Keratinocyte (primary cell): Measurements from ENCODE around the gene APOA4. TPM values are rescaled to one million over a fixed set of nuclear protein-coding genes. Genes with fewer than 3 reads are reported as not detected.

Source experiments
- DNase-seq: peaks from one replicate; pipeline ENCODE4 v3.0.0-alpha.2; 2011; ENCODE audit warnings: low read depth, missing footprints, low spot score
- FAIRE-seq: peaks from 2 replicates; lab custom pipeline; 2011; peaks lifted over from hg19 to GRCh38; lab: Jason Lieb, UNC
- H2AFZ ChIP-seq: 2 replicates; pipeline ENCODE4 v1.6.0; 2012; ENCODE audit warnings: low read length, control low read depth, inconsistent platforms; ENCODE audit not compliant: control insufficient read depth
- H3K27ac ChIP-seq: 2 replicates; pipeline ENCODE4 v1.5.1; 2011; ENCODE audit warnings: low read length; ENCODE audit not compliant: control insufficient read depth, insufficient read depth
- H3K27me3 ChIP-seq: 3 replicates; pipeline ENCODE4 v1.6.0; 2011; ENCODE audit warnings: low read length; ENCODE audit not compliant: control insufficient read depth, insufficient read depth; ENCODE audit errors: extremely low read depth
- H3K36me3 ChIP-seq, 2 experiments: 2 replicates in 1 of 2; 3 replicates in 1 of 2; pipeline ENCODE4 v1.5.1; 2011; ENCODE audit warnings: low read length in 2 of 2, mild to moderate bottlenecking in 1 of 2; ENCODE audit not compliant: control insufficient read depth in 2 of 2, insufficient read depth in 2 of 2; ENCODE audit errors: extremely low read depth in 1 of 2
- H3K4me1 ChIP-seq: 3 replicates; pipeline ENCODE4 v1.5.1; 2011; ENCODE audit warnings: low read length; ENCODE audit not compliant: control insufficient read depth, insufficient read depth; ENCODE audit errors: extremely low read depth
- H3K4me2 ChIP-seq: 3 replicates; pipeline ENCODE4 v1.6.0; 2011; ENCODE audit warnings: low read depth, low read length; ENCODE audit not compliant: control insufficient read depth, insufficient read depth; ENCODE audit errors: extremely low read depth
- H3K4me3 ChIP-seq, 3 experiments: fragments of 200-600 bp in 1 of 3; sonication (generic) in 1 of 3; 2 replicates in 2 of 3; 3 replicates in 1 of 3; pipeline ENCODE4 v1.5.1; 2011 to 2016; ENCODE audit warnings: low read length in 3 of 3, mild to moderate bottlenecking in 3 of 3, control low read depth in 2 of 3, inconsistent platforms in 1 of 3, low read depth in 1 of 3, mixed read lengths in 1 of 3, mixed run types in 1 of 3, moderate library complexity in 1 of 3; ENCODE audit not compliant: control insufficient read depth in 2 of 3, insufficient read depth in 2 of 3; ENCODE audit errors: extremely low read depth in 1 of 3
- H3K79me2 ChIP-seq: 2 replicates; pipeline ENCODE4 v1.6.0; 2012; ENCODE audit warnings: low read length; ENCODE audit not compliant: control insufficient read depth, insufficient read depth
- H3K9ac ChIP-seq: 3 replicates; pipeline ENCODE4 v1.6.0; 2011; ENCODE audit warnings: low read length; ENCODE audit not compliant: control insufficient read depth, insufficient read depth; ENCODE audit errors: extremely low read depth
- H3K9me1 ChIP-seq: 3 replicates; pipeline ENCODE4 v1.6.0; 2011; ENCODE audit warnings: low read length; ENCODE audit not compliant: control insufficient read depth, insufficient read depth; ENCODE audit errors: extremely low read depth
- H3K9me3 ChIP-seq: 2 replicates; pipeline ENCODE4 v1.5.1; 2012; ENCODE audit warnings: low read depth, low read length; ENCODE audit not compliant: control insufficient read depth
- H4K20me1 ChIP-seq: 3 replicates; pipeline ENCODE4 v1.6.0; 2011; ENCODE audit warnings: low read length; ENCODE audit not compliant: control insufficient read depth, insufficient read depth; ENCODE audit errors: extremely low read depth
- EZH2 ChIP-seq: IDR thresholded peaks from one replicate; pipeline ENCODE4 v1.6.1; 2012; ENCODE audit warnings: inconsistent platforms, mild to moderate bottlenecking, low read length, moderate library complexity
- dilution Hi-C: fragments of 300-500 bp; cut with MboI; formaldehyde crosslinking; loops from one replicate; pipeline ENCODE4 v1.7.0; 2020; ENCODE audit warnings: low sequenced_read_pairs; ENCODE audit not compliant: extremely low pct_ligation_motif_present
- polyA plus RNA-seq, 5 experiments: library from polyadenylated mRNA; depleted of rRNA in 3 of 5; stranded (reverse) in 3 of 5; stranded (forward) in 1 of 5; unstranded in 1 of 5; fragments of >200 nt; gene quantifications; 1 replicate in 1 of 5; 2 replicates in 3 of 5; 3 replicates in 1 of 5; pipeline versions ENCODE4 v1.2.1 to v1.2.3, GENCODE V29; 2011 to 2012; ENCODE audit warnings: missing spikeins in 2 of 5, low read depth in 1 of 5, low replicate concordance in 1 of 5
- TF ChIP-seq, protein P1 (sequence below), 3 experiments: IDR thresholded peaks in 1 of 3; conservative IDR thresholded peaks in 1 of 3; optimal IDR thresholded peaks in 1 of 3; 2 replicates in 2 of 3; 3 replicates in 1 of 3; pipeline versions ENCODE3 to v1.5.1; 2011; ENCODE audit warnings: low read length in 3 of 3, mild to moderate bottlenecking in 3 of 3, moderate library complexity in 2 of 3, control low read depth in 1 of 3, inconsistent platforms in 1 of 3; ENCODE audit not compliant: insufficient read depth in 2 of 3; ENCODE audit errors: extremely low read depth in 1 of 3

Gene APOA4
- polyA plus RNA-seq, 1 donor (not counting 4 experiments of a cell fraction or from before 2014, with no cell fraction given) = not detected

- Histone ChIP-seq H3K9me3 (no peaks in the 10 kb centered on the region), H3K9me1 (no peaks in the 10 kb centered on the region), H3K79me2 (no peaks in the 10 kb centered on the region), H3K4me1 (peaks cover 31% of the 10 kb centered on the region), H3K27ac (peak overlapping the region; percentile 6), H3K27me3 (no peaks in the 10 kb centered on the region), H3K9ac (no peak overlapping the region), H2AFZ (no peak overlapping the region), H4K20me1 (no peaks in the 10 kb centered on the region), H3K4me2 (no peak overlapping the region), H3K36me3 (peaks cover 13 to 32% of the 10 kb centered on the region in 2 experiments), H3K4me3 (no peak overlapping the region)
- no peak for FAIRE-seq
- dilution Hi-C loops = no loop called here
- no peak for TF ChIP-seq EZH2
- TF ChIP-seq, protein P1, sequence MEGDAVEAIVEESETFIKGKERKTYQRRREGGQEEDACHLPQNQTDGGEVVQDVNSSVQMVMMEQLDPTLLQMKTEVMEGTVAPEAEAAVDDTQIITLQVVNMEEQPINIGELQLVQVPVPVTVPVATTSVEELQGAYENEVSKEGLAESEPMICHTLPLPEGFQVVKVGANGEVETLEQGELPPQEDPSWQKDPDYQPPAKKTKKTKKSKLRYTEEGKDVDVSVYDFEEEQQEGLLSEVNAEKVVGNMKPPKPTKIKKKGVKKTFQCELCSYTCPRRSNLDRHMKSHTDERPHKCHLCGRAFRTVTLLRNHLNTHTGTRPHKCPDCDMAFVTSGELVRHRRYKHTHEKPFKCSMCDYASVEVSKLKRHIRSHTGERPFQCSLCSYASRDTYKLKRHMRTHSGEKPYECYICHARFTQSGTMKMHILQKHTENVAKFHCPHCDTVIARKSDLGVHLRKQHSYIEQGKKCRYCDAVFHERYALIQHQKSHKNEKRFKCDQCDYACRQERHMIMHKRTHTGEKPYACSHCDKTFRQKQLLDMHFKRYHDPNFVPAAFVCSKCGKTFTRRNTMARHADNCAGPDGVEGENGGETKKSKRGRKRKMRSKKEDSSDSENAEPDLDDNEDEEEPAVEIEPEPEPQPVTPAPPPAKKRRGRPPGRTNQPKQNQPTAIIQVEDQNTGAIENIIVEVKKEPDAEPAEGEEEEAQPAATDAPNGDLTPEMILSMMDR (optimal IDR thresholded peaks at IDR 0.05 in 1 of 3, IDR thresholded peaks at IDR 0.05 in 1 of 3, conservative IDR thresholded peaks at IDR 0.05 in 1 of 3; ENCODE audit: extremely low read depth in 1 of 3, insufficient read depth in 2 of 3, low read length in 3 of 3) = no peak
- DNase-seq = no peak
These were observed 47.0 kb upstream of the APOA4 start for GRCh38 chr11:116870054-116870453.

DNA sequence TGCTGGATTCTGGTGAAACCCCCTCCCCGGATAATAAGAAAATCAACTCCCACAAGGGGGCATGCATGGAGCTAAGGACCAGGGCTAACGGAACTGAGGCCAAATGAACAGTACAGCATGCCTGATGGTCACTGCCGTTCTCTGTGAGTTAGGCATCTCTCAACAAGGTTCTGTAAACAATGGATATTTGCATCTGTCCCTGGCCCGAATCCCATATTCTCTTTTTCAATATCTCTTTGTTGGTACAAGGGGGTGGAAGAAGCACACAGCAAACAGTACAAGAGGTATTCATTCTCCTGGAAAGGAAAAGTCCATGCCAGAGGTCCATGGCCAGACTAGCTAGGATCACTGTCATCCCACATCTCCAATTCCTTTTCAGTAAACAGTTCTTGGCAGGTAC is 46.5 kb upstream of the APOA4 start:
- no peak overlapping the region for H3K27ac ChIP-seq
- no peak overlapping the region for H2AFZ ChIP-seq
- H3K36me3 ChIP-seq = peaks cover 16 to 31% of the 10 kb centered on the region in 2 experiments
- dilution Hi-C loops = no loop called here
- H3K4me3 ChIP-seq = no peak overlapping the region
- H3K9me1 ChIP-seq = no peaks in the 10 kb centered on the region
- no peaks in the 10 kb centered on the region for H4K20me1 ChIP-seq
- TF ChIP-seq, protein P1 (optimal IDR thresholded peaks at IDR 0.05 in 1 of 3, IDR thresholded peaks at IDR 0.05 in 1 of 3, conservative IDR thresholded peaks at IDR 0.05 in 1 of 3; ENCODE audit: extremely low read depth in 1 of 3, insufficient read depth in 2 of 3, low read length in 3 of 3) = no peak
- no peak overlapping the region for H3K9ac ChIP-seq
- FAIRE-seq = no peak
- H3K4me2 ChIP-seq = no peak overlapping the region
- no peaks in the 10 kb centered on the region for H3K9me3 ChIP-seq
- H3K27me3 ChIP-seq = no peaks in the 10 kb centered on the region
- H3K79me2 ChIP-seq = no peaks in the 10 kb centered on the region
- DNase-seq = no peak
- peaks cover 26% of the 10 kb centered on the region for H3K4me1 ChIP-seq
